AG09319 (cell line): Measurements from ENCODE around the gene C2CD3.

ENCODE experiments used
- DNase-seq: peaks from one replicate; pipeline ENCODE4 v3.0.0-alpha.2; 2010; ENCODE audit warnings: low read depth; ENCODE audit errors: extremely low read depth
- CTCF ChIP-seq: IDR thresholded peaks from 2 replicates; pipeline ENCODE4 v1.5.1; 2011; ENCODE audit warnings: low read depth, mild to moderate bottlenecking, inconsistent platforms, low read length, moderate library complexity

The C2CD3 gene

GRCh38 chr11:74203966-74204365 is 33.2 kb upstream of the C2CD3 start:
- no peak for TF ChIP-seq CTCF

GRCh38 chr11:74196781-74197486 is 26.1 kb upstream of the C2CD3 start:
- TF ChIP-seq CTCF: no peak
- no peak for DNase-seq

More at GRCh38 chr11:74203966-74204365, 33.2 kb upstream of the C2CD3 start:
- DNase-seq: no peak

- TF ChIP-seq CTCF: no peak
- no peak for DNase-seq
Observed at GRCh38 chr11:74195828-74196227, 25.0 kb upstream of the C2CD3 start.

- TF ChIP-seq CTCF: no peak
- DNase-seq: no peak
Observed at GRCh38 chr11:74185695-74186094, 14.9 kb upstream of the C2CD3 start.

- TF ChIP-seq CTCF: no peak
- DNase-seq: no peak
Observed at GRCh38 chr11:74185285-74185684, 14.5 kb upstream of the C2CD3 start.

- no peak for TF ChIP-seq CTCF
- DNase-seq: no peak
Observed at GRCh38 chr11:74182635-74183034, 11.8 kb upstream of the C2CD3 start.

- no peak for TF ChIP-seq CTCF
- DNase-seq: no peak
Observed at GRCh38 chr11:74179234-74180052, 8.6 kb upstream of the C2CD3 start.
